Measurements from ENCODE around the gene TBC1D19. TPM values are rescaled to one million over a fixed set of nuclear protein-coding genes. Genes with fewer than 3 reads are reported as not detected.

TBC1D19 gene
- total and polyA plus RNA-seq, 9 of the 15 experiments (the other 6 are each of a cell fraction or from before 2014, with no cell fraction given) = 0.73 to 5.6 (median 3.7) TPM

DNA sequence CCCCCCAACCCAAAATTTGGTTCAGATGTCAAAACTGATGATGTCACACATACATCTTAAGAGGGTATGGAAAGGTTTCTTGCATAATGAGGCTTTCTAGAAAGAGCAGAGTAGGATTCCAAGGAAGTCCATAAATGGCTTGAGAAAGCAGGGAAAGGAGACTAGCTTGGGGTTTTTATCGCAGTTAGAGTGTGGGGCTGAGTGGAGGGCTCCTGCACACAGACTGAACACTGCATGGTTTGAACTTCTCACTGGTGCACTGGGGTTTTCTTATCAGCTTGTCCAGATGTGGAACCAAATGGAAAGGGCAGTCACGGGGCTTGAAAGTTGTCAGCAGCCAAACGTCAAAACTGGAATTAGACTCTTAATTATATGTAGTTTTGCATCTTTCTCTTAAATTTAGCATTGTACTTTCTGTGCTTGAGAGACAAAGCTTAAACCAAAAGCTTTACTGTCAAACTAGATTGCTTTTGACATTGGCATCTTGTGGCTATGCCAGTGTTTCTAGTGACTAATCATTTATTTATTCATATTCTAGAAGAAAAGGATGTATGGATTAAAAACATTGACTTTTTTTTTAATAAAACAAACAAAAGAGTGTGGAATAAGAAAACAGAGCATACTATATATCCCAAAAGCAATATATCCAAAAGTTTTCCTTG, 198.4 kb downstream of the TBC1D19 start (continued):
- TF ChIP-seq, protein P1, sequence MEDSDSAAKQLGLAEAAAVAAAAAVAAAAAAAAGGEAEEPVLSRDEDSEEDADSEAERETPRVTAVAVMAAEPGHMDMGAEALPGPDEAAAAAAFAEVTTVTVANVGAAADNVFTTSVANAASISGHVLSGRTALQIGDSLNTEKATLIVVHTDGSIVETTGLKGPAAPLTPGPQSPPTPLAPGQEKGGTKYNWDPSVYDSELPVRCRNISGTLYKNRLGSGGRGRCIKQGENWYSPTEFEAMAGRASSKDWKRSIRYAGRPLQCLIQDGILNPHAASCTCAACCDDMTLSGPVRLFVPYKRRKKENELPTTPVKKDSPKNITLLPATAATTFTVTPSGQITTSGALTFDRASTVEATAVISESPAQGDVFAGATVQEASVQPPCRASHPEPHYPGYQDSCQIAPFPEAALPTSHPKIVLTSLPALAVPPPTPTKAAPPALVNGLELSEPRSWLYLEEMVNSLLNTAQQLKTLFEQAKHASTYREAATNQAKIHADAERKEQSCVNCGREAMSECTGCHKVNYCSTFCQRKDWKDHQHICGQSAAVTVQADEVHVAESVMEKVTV (CRISPR knock-in tag; IDR thresholded peaks at IDR 0.05) = 0 out of 2 replicates have a peak, but pooled peaks have one; percentile 2
- TF ChIP-seq ZNF212 (CRISPR knock-in tag; IDR thresholded peaks at IDR 0.05) = no peak
- TF ChIP-seq, protein P2, sequence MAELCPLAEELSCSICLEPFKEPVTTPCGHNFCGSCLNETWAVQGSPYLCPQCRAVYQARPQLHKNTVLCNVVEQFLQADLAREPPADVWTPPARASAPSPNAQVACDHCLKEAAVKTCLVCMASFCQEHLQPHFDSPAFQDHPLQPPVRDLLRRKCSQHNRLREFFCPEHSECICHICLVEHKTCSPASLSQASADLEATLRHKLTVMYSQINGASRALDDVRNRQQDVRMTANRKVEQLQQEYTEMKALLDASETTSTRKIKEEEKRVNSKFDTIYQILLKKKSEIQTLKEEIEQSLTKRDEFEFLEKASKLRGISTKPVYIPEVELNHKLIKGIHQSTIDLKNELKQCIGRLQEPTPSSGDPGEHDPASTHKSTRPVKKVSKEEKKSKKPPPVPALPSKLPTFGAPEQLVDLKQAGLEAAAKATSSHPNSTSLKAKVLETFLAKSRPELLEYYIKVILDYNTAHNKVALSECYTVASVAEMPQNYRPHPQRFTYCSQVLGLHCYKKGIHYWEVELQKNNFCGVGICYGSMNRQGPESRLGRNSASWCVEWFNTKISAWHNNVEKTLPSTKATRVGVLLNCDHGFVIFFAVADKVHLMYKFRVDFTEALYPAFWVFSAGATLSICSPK (IDR thresholded peaks at IDR 0.05; ENCODE audit: borderline replicate concordance) = no peak
- TF ChIP-seq, protein P3, sequence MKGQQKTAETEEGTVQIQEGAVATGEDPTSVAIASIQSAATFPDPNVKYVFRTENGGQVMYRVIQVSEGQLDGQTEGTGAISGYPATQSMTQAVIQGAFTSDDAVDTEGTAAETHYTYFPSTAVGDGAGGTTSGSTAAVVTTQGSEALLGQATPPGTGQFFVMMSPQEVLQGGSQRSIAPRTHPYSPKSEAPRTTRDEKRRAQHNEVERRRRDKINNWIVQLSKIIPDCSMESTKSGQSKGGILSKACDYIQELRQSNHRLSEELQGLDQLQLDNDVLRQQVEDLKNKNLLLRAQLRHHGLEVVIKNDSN (CRISPR knock-in tag; IDR thresholded peaks at IDR 0.05) = 0 out of 2 replicates have a peak, but pooled peaks have one; percentile 30
- TF ChIP-seq, protein P4, sequence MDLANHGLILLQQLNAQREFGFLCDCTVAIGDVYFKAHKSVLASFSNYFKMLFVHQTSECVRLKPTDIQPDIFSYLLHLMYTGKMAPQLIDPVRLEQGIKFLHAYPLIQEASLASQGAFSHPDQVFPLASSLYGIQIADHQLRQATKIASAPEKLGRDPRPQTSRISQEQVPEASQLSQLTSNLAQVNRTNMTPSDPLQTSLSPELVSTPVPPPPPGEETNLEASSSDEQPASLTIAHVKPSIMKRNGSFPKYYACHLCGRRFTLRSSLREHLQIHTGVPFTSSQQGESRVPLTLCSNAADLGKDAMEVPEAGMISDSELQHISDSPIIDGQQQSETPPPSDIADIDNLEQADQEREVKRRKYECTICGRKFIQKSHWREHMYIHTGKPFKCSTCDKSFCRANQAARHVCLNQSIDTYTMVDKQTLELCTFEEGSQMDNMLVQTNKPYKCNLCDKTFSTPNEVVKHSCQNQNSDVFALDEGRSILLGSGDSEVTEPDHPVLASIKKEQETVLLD (IDR thresholded peaks at IDR 0.05) = no peak
- no peak for TF ChIP-seq HNRNPH1 (optimal IDR thresholded peaks at IDR 0.05; ENCODE audit: low read depth, low read length)
- TF ChIP-seq, protein P5, sequence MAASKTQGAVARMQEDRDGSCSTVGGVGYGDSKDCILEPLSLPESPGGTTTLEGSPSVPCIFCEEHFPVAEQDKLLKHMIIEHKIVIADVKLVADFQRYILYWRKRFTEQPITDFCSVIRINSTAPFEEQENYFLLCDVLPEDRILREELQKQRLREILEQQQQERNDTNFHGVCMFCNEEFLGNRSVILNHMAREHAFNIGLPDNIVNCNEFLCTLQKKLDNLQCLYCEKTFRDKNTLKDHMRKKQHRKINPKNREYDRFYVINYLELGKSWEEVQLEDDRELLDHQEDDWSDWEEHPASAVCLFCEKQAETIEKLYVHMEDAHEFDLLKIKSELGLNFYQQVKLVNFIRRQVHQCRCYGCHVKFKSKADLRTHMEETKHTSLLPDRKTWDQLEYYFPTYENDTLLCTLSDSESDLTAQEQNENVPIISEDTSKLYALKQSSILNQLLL (CRISPR knock-in tag; IDR thresholded peaks at IDR 0.05; ENCODE audit: borderline replicate concordance) = no peak
- TF ChIP-seq TOE1 (IDR thresholded peaks at IDR 0.05; ENCODE audit: borderline replicate concordance) = peak; percentile 88; the same call in 1 of the 2 replicates
- TF ChIP-seq TOE1 (CRISPR knock-in tag; IDR thresholded peaks at IDR 0.05; ENCODE audit: borderline replicate concordance, low read depth) = no peak
- 0 out of 2 replicates have a peak, but pooled peaks have one; percentile 1 for TF ChIP-seq GABPA (tag; conservative IDR thresholded peaks at IDR 0.05; ENCODE audit: low read depth)
- TF ChIP-seq, protein P6, sequence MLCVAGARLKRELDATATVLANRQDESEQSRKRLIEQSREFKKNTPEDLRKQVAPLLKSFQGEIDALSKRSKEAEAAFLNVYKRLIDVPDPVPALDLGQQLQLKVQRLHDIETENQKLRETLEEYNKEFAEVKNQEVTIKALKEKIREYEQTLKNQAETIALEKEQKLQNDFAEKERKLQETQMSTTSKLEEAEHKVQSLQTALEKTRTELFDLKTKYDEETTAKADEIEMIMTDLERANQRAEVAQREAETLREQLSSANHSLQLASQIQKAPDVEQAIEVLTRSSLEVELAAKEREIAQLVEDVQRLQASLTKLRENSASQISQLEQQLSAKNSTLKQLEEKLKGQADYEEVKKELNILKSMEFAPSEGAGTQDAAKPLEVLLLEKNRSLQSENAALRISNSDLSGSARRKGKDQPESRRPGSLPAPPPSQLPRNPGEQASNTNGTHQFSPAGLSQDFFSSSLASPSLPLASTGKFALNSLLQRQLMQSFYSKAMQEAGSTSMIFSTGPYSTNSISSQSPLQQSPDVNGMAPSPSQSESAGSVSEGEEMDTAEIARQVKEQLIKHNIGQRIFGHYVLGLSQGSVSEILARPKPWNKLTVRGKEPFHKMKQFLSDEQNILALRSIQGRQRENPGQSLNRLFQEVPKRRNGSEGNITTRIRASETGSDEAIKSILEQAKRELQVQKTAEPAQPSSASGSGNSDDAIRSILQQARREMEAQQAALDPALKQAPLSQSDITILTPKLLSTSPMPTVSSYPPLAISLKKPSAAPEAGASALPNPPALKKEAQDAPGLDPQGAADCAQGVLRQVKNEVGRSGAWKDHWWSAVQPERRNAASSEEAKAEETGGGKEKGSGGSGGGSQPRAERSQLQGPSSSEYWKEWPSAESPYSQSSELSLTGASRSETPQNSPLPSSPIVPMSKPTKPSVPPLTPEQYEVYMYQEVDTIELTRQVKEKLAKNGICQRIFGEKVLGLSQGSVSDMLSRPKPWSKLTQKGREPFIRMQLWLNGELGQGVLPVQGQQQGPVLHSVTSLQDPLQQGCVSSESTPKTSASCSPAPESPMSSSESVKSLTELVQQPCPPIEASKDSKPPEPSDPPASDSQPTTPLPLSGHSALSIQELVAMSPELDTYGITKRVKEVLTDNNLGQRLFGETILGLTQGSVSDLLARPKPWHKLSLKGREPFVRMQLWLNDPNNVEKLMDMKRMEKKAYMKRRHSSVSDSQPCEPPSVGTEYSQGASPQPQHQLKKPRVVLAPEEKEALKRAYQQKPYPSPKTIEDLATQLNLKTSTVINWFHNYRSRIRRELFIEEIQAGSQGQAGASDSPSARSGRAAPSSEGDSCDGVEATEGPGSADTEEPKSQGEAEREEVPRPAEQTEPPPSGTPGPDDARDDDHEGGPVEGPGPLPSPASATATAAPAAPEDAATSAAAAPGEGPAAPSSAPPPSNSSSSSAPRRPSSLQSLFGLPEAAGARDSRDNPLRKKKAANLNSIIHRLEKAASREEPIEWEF (CRISPR knock-in tag; IDR thresholded peaks at IDR 0.05) = no peak; the same call in 1 of the 2 replicates
- TF ChIP-seq POLR2AphosphoS2 (IDR thresholded peaks at IDR 0.05; ENCODE audit: low read length) = no peak
